Stimulated activated naive CD8-positive, alpha-beta T cell treated with anti-CD3 and anti-CD28 coated beads, Interleukin-15, amount 100 ng/mL, for 72 hours (primary cell): ENCODE results near the gene MED29.

ENCODE experiments used
- ATAC-seq: fragments of 150-1000 bp; cut with Tn5 transposase; 2 replicates; pipeline ENCODE4 v1.10.0; 2021; ENCODE audit warnings: mild to moderate bottlenecking, moderate library complexity
- DNase-seq, 2 donors: peaks; one replicate each; pipeline ENCODE4 v3.0.0; 2021 to 2022
- H3K27ac Mint-ChIP-seq, 2 donors: one replicate each; pipeline ENCODE4 v1.8.0; 2022; ENCODE audit warnings: mild to moderate bottlenecking in 2 of 2, mixed read lengths in 2 of 2, moderate library complexity in 2 of 2
- H3K27me3 Mint-ChIP-seq: one replicate; pipeline ENCODE4 v1.8.0; 2022; ENCODE audit warnings: mixed read lengths
- H3K4me1 Mint-ChIP-seq: one replicate; pipeline ENCODE4 v1.8.0; 2022; ENCODE audit warnings: mild to moderate bottlenecking, mixed read lengths
- H3K4me3 Mint-ChIP-seq, 2 donors: one replicate each; pipeline ENCODE4 v1.8.0; 2022; ENCODE audit warnings: mild to moderate bottlenecking in 2 of 2, mixed read lengths in 2 of 2, moderate library complexity in 1 of 2
- H3K9me3 Mint-ChIP-seq, 2 donors: one replicate each; pipeline ENCODE4 v1.8.0; 2022; ENCODE audit warnings: mixed read lengths in 2 of 2

MED29 gene

GRCh38 chr19:39381910-39382611, 9.1 kb upstream of the MED29 start:
- no peak for DNase-seq
- no peak for ATAC-seq
- peaks cover 5% of the 10 kb centered on the region for H3K4me1 Mint-ChIP-seq
- no peaks in the 10 kb centered on the region for H3K27me3 Mint-ChIP-seq
- H3K4me3 Mint-ChIP-seq: no peak overlapping the region
- H3K9me3 Mint-ChIP-seq: no peaks in the 10 kb centered on the region
- H3K27ac Mint-ChIP-seq: peak overlapping the region in 1 of 2 donors; percentile 65

- Mint-ChIP-seq H3K4me1 (peaks cover 5% of the 10 kb centered on the region), H3K27ac (no peak overlapping the region), H3K9me3 (no peaks in the 10 kb centered on the region), H3K4me3 (no peak overlapping the region), H3K27me3 (no peaks in the 10 kb centered on the region)
- ATAC-seq (no peak), DNase-seq (no peak)
Observed at GRCh38 chr19:39382991-39383828, 8.0 kb upstream of the MED29 start.

- no peak for DNase-seq
- H3K27ac Mint-ChIP-seq: peak overlapping the region; percentile 10 to 35
- ATAC-seq: peak; percentile 27
- no peak overlapping the region for H3K4me3 Mint-ChIP-seq
- no peaks in the 10 kb centered on the region for H3K9me3 Mint-ChIP-seq
- H3K27me3 Mint-ChIP-seq: no peaks in the 10 kb centered on the region
- peaks cover 15% of the 10 kb centered on the region for H3K4me1 Mint-ChIP-seq
Observed at GRCh38 chr19:39384839-39385568, 6.2 kb upstream of the MED29 start.

- Mint-ChIP-seq H3K27me3 (no peaks in the 10 kb centered on the region), H3K4me1 (peaks cover 21% of the 10 kb centered on the region), H3K4me3 (no peak overlapping the region), H3K27ac (peak overlapping the region; percentile 60 to 92), H3K9me3 (no peaks in the 10 kb centered on the region)
- ATAC-seq (no peak), DNase-seq (no peak)
Observed at GRCh38 chr19:39385629-39386411, 5.4 kb upstream of the MED29 start.

DNA sequence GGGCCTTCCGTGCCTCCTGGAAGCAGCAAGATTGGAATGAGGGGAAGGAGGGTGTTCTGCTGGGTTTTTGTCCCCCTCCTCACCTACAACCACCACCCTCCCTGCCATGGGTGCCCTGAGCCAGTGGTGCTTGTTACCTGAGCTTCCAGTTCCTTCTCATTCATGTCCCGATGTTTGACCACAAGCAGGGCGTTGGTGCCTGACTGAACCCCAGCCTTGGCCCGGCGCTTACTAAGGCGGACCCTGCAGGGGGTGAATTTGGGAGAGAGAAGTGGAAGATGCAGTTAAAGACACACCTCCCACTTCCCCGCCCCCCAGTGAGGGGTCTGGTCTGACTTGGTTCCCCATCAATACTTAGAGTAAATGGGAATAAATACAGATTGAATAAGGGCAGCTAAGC, 4.6 kb upstream of the MED29 start:
- Mint-ChIP-seq H3K4me1 (peaks cover 25% of the 10 kb centered on the region), H3K9me3 (no peaks in the 10 kb centered on the region), H3K27me3 (no peaks in the 10 kb centered on the region), H3K27ac (peak overlapping the region; percentile 89 to 92), H3K4me3 (no peak overlapping the region)
- ATAC-seq: no peak
- no peak for DNase-seq

DNA sequence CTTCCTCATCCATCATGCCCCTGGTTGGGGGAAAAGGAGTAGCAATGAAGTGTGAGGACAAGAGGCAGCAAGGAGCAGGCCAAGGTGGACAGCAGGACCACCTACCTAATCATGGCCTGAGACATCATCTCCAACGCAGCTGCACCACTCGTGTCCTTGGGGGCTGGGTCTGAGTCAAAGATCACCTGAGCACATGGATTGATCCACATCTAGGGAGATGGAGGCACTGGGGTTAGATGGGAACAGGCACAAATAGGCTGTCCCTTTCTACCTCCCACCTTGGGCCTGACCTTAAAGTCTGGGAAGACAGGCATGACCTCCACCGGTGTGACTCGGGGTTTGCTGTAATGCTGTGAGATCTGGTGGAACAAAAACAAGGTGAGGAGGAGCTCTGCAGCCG, 2.5 kb upstream of the MED29 start:
- no peak overlapping the region for H3K4me3 Mint-ChIP-seq
- H3K27ac Mint-ChIP-seq: peak overlapping the region in 1 of 2 donors; percentile 55
- no peak for ATAC-seq
- H3K27me3 Mint-ChIP-seq: no peaks in the 10 kb centered on the region
- peaks cover 44% of the 10 kb centered on the region for H3K4me1 Mint-ChIP-seq
- no peaks in the 10 kb centered on the region for H3K9me3 Mint-ChIP-seq
- DNase-seq: no peak

- no peaks in the 10 kb centered on the region for H3K9me3 Mint-ChIP-seq
- H3K27me3 Mint-ChIP-seq: no peaks in the 10 kb centered on the region
- ATAC-seq: no peak
- H3K4me1 Mint-ChIP-seq: peaks cover 48% of the 10 kb centered on the region
- DNase-seq: no peak
- H3K27ac Mint-ChIP-seq: peak overlapping the region; percentile 99
- H3K4me3 Mint-ChIP-seq: peak overlapping the region; percentile 97 to 99
Observed at GRCh38 chr19:39389631-39390414, 1.4 kb upstream of the MED29 start.

DNA sequence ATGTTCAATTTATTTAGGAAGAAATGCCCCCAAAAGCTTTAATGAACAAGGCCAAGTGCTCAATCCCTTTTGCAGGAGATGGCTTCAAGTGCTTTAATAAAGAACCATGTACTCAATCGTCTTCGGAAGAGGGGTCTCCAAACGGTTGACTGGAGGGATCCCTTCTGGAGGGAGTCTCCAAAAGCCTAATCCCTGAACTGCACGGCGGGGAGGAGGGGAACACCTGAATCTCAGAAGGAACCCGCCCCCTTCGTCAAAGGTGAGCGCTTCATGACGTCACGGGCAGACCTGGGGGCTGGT, 777 bp upstream of the MED29 start:
- H3K27ac Mint-ChIP-seq: peak overlapping the region; percentile 99
- no peaks in the 10 kb centered on the region for H3K9me3 Mint-ChIP-seq
- DNase-seq (no peak), ATAC-seq (no peak)
- peaks cover 49% of the 10 kb centered on the region for H3K4me1 Mint-ChIP-seq
- H3K27me3 Mint-ChIP-seq: no peaks in the 10 kb centered on the region
- peak overlapping the region; percentile 97 to 99 for H3K4me3 Mint-ChIP-seq

- Mint-ChIP-seq H3K4me1 (peaks cover 81% of the 10 kb centered on the region), H3K9me3 (no peaks in the 10 kb centered on the region), H3K4me3 (peak overlapping the region; percentile 57 to 58), H3K27ac (peak overlapping the region; percentile 35 to 50), H3K27me3 (no peaks in the 10 kb centered on the region)
- peak; percentile 73 for ATAC-seq
- peak; percentile 91 to 92 for DNase-seq
Observed at GRCh38 chr19:39397360-39398296, 6.5 kb downstream of the MED29 start.

DNA sequence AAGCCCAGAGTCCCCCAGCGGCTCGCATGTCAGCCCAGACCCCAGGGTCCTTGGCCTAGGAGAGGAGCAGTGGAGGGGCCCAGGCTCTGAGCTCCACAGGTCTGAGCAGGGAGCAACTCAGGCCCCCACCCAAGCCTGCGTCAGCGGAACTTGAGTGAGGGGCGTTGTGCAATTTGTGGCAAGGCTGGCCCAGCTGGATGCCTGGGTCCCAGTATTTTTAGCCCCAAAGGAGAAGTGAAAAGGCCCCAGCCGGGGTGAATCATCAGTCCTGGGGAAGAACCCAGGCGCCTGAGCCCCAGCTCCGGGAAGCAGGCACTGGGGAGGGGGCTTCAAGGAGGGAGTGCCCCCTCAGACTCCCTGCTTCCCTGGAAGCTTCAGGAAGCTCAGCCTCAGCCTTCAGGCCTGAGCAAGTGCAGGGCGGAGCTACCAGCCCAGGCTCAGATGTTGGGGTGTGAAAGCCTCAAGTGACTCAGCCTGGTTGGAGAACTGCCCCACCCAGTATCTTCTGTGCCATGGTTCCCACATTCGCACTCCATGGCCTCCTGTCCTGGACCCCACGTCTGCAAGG, 7.2 kb downstream of the MED29 start:
- no peak for ATAC-seq
- Mint-ChIP-seq H3K27ac (peak overlapping the region in 1 of 2 donors; percentile 35), H3K27me3 (no peaks in the 10 kb centered on the region), H3K4me3 (peak overlapping the region; percentile 57 to 58), H3K9me3 (no peaks in the 10 kb centered on the region), H3K4me1 (peaks cover 80% of the 10 kb centered on the region)
- peak in 1 of 2 donors; percentile 44 for DNase-seq

- Mint-ChIP-seq H3K4me3 (no peak overlapping the region), H3K27ac (no peak overlapping the region), H3K9me3 (no peaks in the 10 kb centered on the region), H3K4me1 (peaks cover 84% of the 10 kb centered on the region), H3K27me3 (no peaks in the 10 kb centered on the region)
- ATAC-seq: no peak
- no peak for DNase-seq
Observed at GRCh38 chr19:39399668-39400050, 8.5 kb downstream of the MED29 start.

GRCh38 chr19:39400061-39400460, 8.9 kb downstream of the MED29 start:
- Mint-ChIP-seq H3K27ac (no peak overlapping the region), H3K27me3 (no peaks in the 10 kb centered on the region), H3K4me3 (no peak overlapping the region), H3K4me1 (peaks cover 86% of the 10 kb centered on the region), H3K9me3 (no peaks in the 10 kb centered on the region)
- ATAC-seq: no peak
- no peak for DNase-seq

- H3K9me3 Mint-ChIP-seq: no peaks in the 10 kb centered on the region
- peak overlapping the region; percentile 80 to 91 for H3K4me3 Mint-ChIP-seq
- no peaks in the 10 kb centered on the region for H3K27me3 Mint-ChIP-seq
- ATAC-seq: peak; percentile 7
- H3K4me1 Mint-ChIP-seq: peaks cover 85% of the 10 kb centered on the region
- DNase-seq: no peak
- H3K27ac Mint-ChIP-seq: peak overlapping the region in 1 of 2 donors; percentile 98
Observed at GRCh38 chr19:39401070-39401548, 9.9 kb downstream of the MED29 start.
